HG03103 (cell line): ENCODE results near the gene NIPAL4.

Source experiments
- ATAC-seq: cut with Tn5 transposase; IDR thresholded peaks from one replicate; pipeline ENCODE4 v1.9.1; 2021; ENCODE audit warnings: low read depth; ENCODE audit not compliant: unreplicated experiment

The NIPAL4 gene

GRCh38 chr5:157511651-157512644, 51.9 kb downstream of the NIPAL4 start:
- no peak for ATAC-seq

GRCh38 chr5:157513182-157513581, 53.2 kb downstream of the NIPAL4 start:
- ATAC-seq = no peak

- no peak for ATAC-seq
These were observed 55.0 kb downstream of the NIPAL4 start for GRCh38 chr5:157514974-157515373.

- no peak for ATAC-seq
These were observed 56.0 kb downstream of the NIPAL4 start for GRCh38 chr5:157516006-157516405.

- no peak for ATAC-seq
These were observed 56.8 kb downstream of the NIPAL4 start for GRCh38 chr5:157516626-157517325.

GRCh38 chr5:157518963-157519362, 59.0 kb downstream of the NIPAL4 start:
- peak; percentile 59 for ATAC-seq

- no peak for ATAC-seq
These were observed 59.7 kb downstream of the NIPAL4 start for GRCh38 chr5:157519579-157520253.

- no peak for ATAC-seq
These were observed 61.1 kb downstream of the NIPAL4 start for GRCh38 chr5:157520911-157521703.

- no peak for ATAC-seq
These were observed 61.7 kb downstream of the NIPAL4 start for GRCh38 chr5:157521704-157522029.

GRCh38 chr5:157523976-157524375, 64.0 kb downstream of the NIPAL4 start:
- ATAC-seq = no peak
